SH-SY5Y (cell line): Measurements from ENCODE around the gene BLOC1S1.

Experiments used
- GATA2 ChIP-seq: IDR thresholded peaks from 2 replicates; pipeline ENCODE4 v1.6.1; 2011; ENCODE audit warnings: mild to moderate bottlenecking, low read depth, low read length
- GATA3 ChIP-seq: IDR thresholded peaks from 2 replicates; pipeline ENCODE4 v1.6.1; 2011; ENCODE audit warnings: low read depth, mild to moderate bottlenecking, low read length, moderate library complexity

DNA sequence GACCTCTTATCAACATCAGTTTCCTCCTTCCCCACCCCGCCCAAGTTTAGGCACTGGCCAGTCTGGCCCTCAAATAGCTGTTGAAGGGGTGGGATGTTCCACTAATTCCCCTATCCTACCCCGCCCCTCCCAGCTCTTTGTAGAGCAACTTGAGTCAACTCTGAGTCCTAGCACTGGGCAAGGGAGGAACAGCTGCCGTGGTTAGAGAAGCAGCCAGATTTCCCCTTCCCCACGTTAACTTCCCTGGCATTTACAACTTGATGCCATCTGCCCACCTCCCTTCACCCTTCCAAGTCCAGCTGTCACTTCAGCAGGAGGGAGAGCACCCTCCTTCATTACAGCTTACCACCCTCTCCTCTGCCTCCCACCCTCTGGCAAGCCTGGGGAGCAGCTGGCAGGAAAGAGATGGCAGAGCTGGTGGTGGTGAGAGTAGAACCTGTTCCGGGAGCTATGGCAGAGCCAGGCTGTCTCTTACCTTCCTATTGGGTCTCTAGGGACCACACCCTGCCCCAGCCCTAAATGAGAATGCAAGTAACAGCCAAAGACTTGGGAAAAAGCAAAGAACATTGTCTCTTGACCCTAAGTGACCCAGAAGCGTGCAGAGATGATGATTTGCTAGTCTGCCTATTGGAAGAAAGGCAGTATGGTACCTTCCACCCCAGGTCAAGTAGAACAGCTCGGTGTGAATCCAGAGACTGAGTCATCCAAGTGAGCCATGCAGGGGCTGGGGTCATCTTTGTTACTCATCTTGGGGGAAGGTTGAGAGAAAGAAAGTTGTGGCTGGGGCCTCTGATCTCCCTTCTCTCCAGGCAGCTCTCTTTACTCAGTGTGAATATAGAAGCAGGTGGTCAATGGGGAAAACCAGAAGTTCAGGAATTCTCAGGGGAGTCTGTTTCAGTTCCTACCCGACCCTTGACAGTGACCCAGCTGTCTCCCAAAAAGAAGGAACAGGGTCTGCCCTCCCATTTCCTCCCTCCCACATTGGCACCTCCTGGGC is 1.5 kb downstream of the BLOC1S1 start:
- no peak for TF ChIP-seq GATA2
- no peak for TF ChIP-seq GATA3
